K562 (cell line): ENCODE data around the gene SENP3. TPM values are rescaled to one million over a fixed set of nuclear protein-coding genes. Genes with fewer than 3 reads are reported as not detected.

Source experiments
- AFF1 ChIP-seq, 2 experiments: fragments of 450-650 bp; IDR thresholded peaks; 2 replicates each; pipeline ENCODE4 v1.6.1; 2018; ENCODE audit warnings: mild to moderate bottlenecking in 2 of 2, low read depth in 1 of 2; ENCODE audit not compliant: partially characterized antibody in 2 of 2
- AFF4 ChIP-seq: sonication (generic); formaldehyde crosslinking; IDR thresholded peaks from 2 replicates; pipeline ENCODE4 v1.8.0; 2023; ENCODE audit warnings: mild to moderate bottlenecking, missing genetic modification reagents
- E2F1 ChIP-seq: sonication (generic); formaldehyde crosslinking; IDR thresholded peaks from 2 replicates; pipeline ENCODE4 v1.8.1; 2023; ENCODE audit warnings: mild to moderate bottlenecking, missing genetic modification reagents, moderate library complexity
- HCFC1 ChIP-seq: IDR thresholded peaks from 2 replicates; pipeline ENCODE4 v1.6.1; 2012; ENCODE audit warnings: low read depth, low read length, improper control_type of control experiment
- HOXB6 ChIP-seq: fragments of 250-450 bp; sonication (Bioruptor Pico); IDR thresholded peaks from 2 replicates; pipeline ENCODE4 v1.5.1; 2022; ENCODE audit warnings: mild to moderate bottlenecking, borderline replicate concordance
- KDM2B ChIP-seq: fragments of 250-450 bp; sonication (Bioruptor Pico); IDR thresholded peaks from 2 replicates; pipeline ENCODE4 v1.8.0; 2021; ENCODE audit warnings: mild to moderate bottlenecking, moderate library complexity
- MAFG ChIP-seq: fragments of 450-650 bp; conservative IDR thresholded peaks from 2 replicates; pipeline ENCODE4 v1.6.1; 2016; ENCODE audit warnings: missing genetic modification characterization, missing compliant biosample characterization
- MED1 ChIP-seq: sonication (generic); formaldehyde crosslinking; IDR thresholded peaks from 2 replicates; pipeline ENCODE4 v1.8.1; 2023; ENCODE audit warnings: missing genetic modification reagents, borderline replicate concordance
- PPARD ChIP-seq: fragments of 250-450 bp; sonication (Bioruptor Pico); IDR thresholded peaks from 2 replicates; pipeline ENCODE4 v1.8.0; 2022; ENCODE audit warnings: inconsistent platforms, mild to moderate bottlenecking, moderate library complexity
- PTTG1 ChIP-seq: fragments of 450-650 bp; IDR thresholded peaks from 2 replicates; pipeline ENCODE4 v1.6.1; 2016; ENCODE audit warnings: low read depth, mild to moderate bottlenecking, missing genetic modification characterization, missing compliant biosample characterization
- TRIM28 ChIP-seq: fragments of 450-650 bp; IDR thresholded peaks from 2 replicates; pipeline ENCODE4 v1.6.1; 2017
- ZNF639 ChIP-seq, 2 experiments: fragments of 200-800 bp in 1 of 2; sonication (Bioruptor generic) in 1 of 2; sonication (generic) in 1 of 2; formaldehyde crosslinking in 1 of 2; IDR thresholded peaks in 1 of 2; conservative IDR thresholded peaks in 1 of 2; 2 replicates each; pipeline versions ENCODE4 v1.5.0 to v1.6.1; 2016 to 2020; ENCODE audit warnings: missing compliant biosample characterization in 1 of 2, missing genetic modification characterization in 1 of 2, missing genetic modification reagents in 1 of 2
- ZNF830 ChIP-seq: fragments of 250-450 bp; sonication (Bioruptor Pico); IDR thresholded peaks from 2 replicates; pipeline ENCODE4 v1.5.0; 2021; ENCODE audit warnings: mild to moderate bottlenecking
- polyA plus RNA-seq, 8 experiments: library from polyadenylated mRNA; depleted of rRNA in 4 of 8; stranded (reverse) in 5 of 8; unstranded in 3 of 8; fragments of >200 nt; fragmentation: Nextera tagmentation in 2 of 8; fragmentation: Illumina TruSeq in 1 of 8; extraction: Ambion mirVana in 2 of 8; extraction: Trizol in 1 of 8; gene quantifications; 2 replicates each; pipeline versions ENCODE4 v1.2.1 to v1.2.3, GENCODE V29; 2011 to 2014; ENCODE audit warnings: inconsistent platforms in 1 of 8, missing spikeins in 1 of 8
- total RNA-seq, 7 experiments: library from RNA; depleted of rRNA in 6 of 7; stranded (reverse); fragments of >200 nt in 6 of 7; fragmentation: Illumina TruSeq in 2 of 7; extraction: Trizol in 2 of 7; gene quantifications; 2 replicates each; pipeline versions ENCODE4 v1.2.1 to v1.2.3, GENCODE V29; 2011 to 2021; ENCODE audit warnings: low replicate concordance in 1 of 7

SENP3 gene
- total and polyA plus RNA-seq, 9 of the 15 experiments (the other 6 are each of a cell fraction or from before 2014, with no cell fraction given) = 0.63 to 102 (median 78.8) TPM

GRCh38 chr17:7572588-7573323 lies 11.0 kb downstream of the SENP3 start (continued):
- 0 out of 4 replicates have a peak, but pooled peaks of 1 of the 2 experiments have one; percentile 21 for TF ChIP-seq ZNF639 (CRISPR knock-in tag; conservative IDR thresholded peaks at IDR 0.05 in 1 of 2, IDR thresholded peaks at IDR 0.05 in 1 of 2)
- TF ChIP-seq E2F1 (CRISPR knock-in tag) = peak; percentile 59; the same call in 1 of the 2 replicates
- no peak for TF ChIP-seq HOXB6
- TF ChIP-seq PTTG1 (tag) = no peak
- TF ChIP-seq TRIM28 = no peak
- no peak for TF ChIP-seq KDM2B (CRISPR knock-in tag)
- 0 out of 2 replicates have a peak, but pooled peaks have one; percentile 45 for TF ChIP-seq HCFC1
- 0 out of 2 replicates have a peak, but pooled peaks have one; percentile 73 for TF ChIP-seq ZNF830 (CRISPR knock-in tag)
- peak in 1 of 2 experiments; percentile 3 for TF ChIP-seq AFF1 (IDR thresholded peaks at IDR 0.05; ENCODE audit: low read depth in 1 of 2, partially characterized antibody in 2 of 2)
- TF ChIP-seq MED1 = no peak
- TF ChIP-seq PPARD (CRISPR knock-in tag) = no peak
- no peak for TF ChIP-seq MAFG (tag)
- peak; percentile 80; the same call in 1 of the 2 replicates for TF ChIP-seq AFF4
